NCI-H510A (cell line): ENCODE data around the gene SMOC2.
"Not testable (repeated sequence)": the region's sequence is repeated elsewhere in the genome, so short reads cannot be mapped to it uniquely, and the experiment has no call there.

Experiments
- DNase-seq: peaks from one replicate; lab custom pipeline; 2025; lab: John Stamatoyannopoulos, UW

The SMOC2 gene

GRCh38 chr6:168538188-168538891 lies 97.4 kb downstream of the SMOC2 start:
- not testable (repeated sequence) for DNase-seq

GRCh38 chr6:168538892-168539811 lies 98.2 kb downstream of the SMOC2 start:
- DNase-seq, result no peak

- DNase-seq, result no peak
Measured at GRCh38 chr6:168540713-168541291, 99.8 kb downstream of the SMOC2 start.

- no peak for DNase-seq
Measured at GRCh38 chr6:168541307-168541706, 100.3 kb downstream of the SMOC2 start.

- no peak for DNase-seq
Measured at GRCh38 chr6:168542301-168542700, 101.3 kb downstream of the SMOC2 start.

GRCh38 chr6:168545428-168545827 lies 104.4 kb downstream of the SMOC2 start:
- no peak for DNase-seq

- no peak for DNase-seq
Measured at GRCh38 chr6:168546151-168546550, 105.2 kb downstream of the SMOC2 start.

- DNase-seq, result no peak
Measured at GRCh38 chr6:168546730-168547129, 105.7 kb downstream of the SMOC2 start.

GRCh38 chr6:168550326-168550725 lies 109.3 kb downstream of the SMOC2 start:
- DNase-seq, result no peak

- no peak for DNase-seq
Measured at GRCh38 chr6:168554472-168554871, 113.5 kb downstream of the SMOC2 start.

- no peak for DNase-seq
Measured at GRCh38 chr6:168554898-168555617, 114.1 kb downstream of the SMOC2 start.

- DNase-seq, result no peak
Measured at GRCh38 chr6:168555618-168556273, 114.8 kb downstream of the SMOC2 start.

- no peak for DNase-seq
Measured at GRCh38 chr6:168557512-168557911, 116.5 kb downstream of the SMOC2 start.

GRCh38 chr6:168558686-168559085 lies 117.7 kb downstream of the SMOC2 start:
- no peak for DNase-seq

GRCh38 chr6:168559574-168560098 lies 118.7 kb downstream of the SMOC2 start:
- no peak for DNase-seq

- no peak for DNase-seq
Measured at GRCh38 chr6:168560126-168560525, 119.1 kb downstream of the SMOC2 start.

GRCh38 chr6:168562576-168563151 lies 121.7 kb downstream of the SMOC2 start:
- DNase-seq, result no peak

GRCh38 chr6:168563656-168564055 lies 122.7 kb downstream of the SMOC2 start:
- DNase-seq, result peak; percentile 7

- DNase-seq, result no peak
Measured at GRCh38 chr6:168565112-168565511, 124.1 kb downstream of the SMOC2 start.

GRCh38 chr6:168570211-168570610 lies 129.2 kb downstream of the SMOC2 start:
- no peak for DNase-seq

GRCh38 chr6:168571268-168571667 lies 130.3 kb downstream of the SMOC2 start:
- DNase-seq, result no peak
